DOHH2 (cell line): ENCODE data around the gene PLAGL1.

Experiments used
- H3F3A ChIP-seq: fragments of 200-600 bp; sonication (generic), shearing (Covaris generic); 2 replicates; pipeline ENCODE4 v1.6.0; 2016; ENCODE audit warnings: antibody characterized with exemption, mild to moderate bottlenecking; ENCODE audit not compliant: control insufficient read depth, insufficient read depth
- H3K27ac ChIP-seq: fragments of 200-600 bp; sonication (generic); 2 replicates; pipeline ENCODE4 v1.5.1; 2014; ENCODE audit warnings: low read depth, mild to moderate bottlenecking, low read length, moderate library complexity
- H3K27me3 ChIP-seq: fragments of 200-600 bp; sonication (generic); 2 replicates; pipeline ENCODE4 v1.6.1; 2014; ENCODE audit warnings: mild to moderate bottlenecking, low read length, mixed read lengths; ENCODE audit not compliant: control insufficient read depth
- H3K36me3 ChIP-seq: fragments of 200-600 bp; sonication (generic); 2 replicates; pipeline ENCODE4 v1.6.1; 2014; ENCODE audit warnings: mild to moderate bottlenecking, low read length, moderate library complexity, mixed read lengths; ENCODE audit not compliant: control insufficient read depth
- H3K4me1 ChIP-seq: fragments of 200-600 bp; sonication (generic); 2 replicates; pipeline ENCODE4 v1.6.1; 2014; ENCODE audit warnings: mild to moderate bottlenecking, low read length, mixed read lengths; ENCODE audit not compliant: control insufficient read depth
- H3K4me2 ChIP-seq: fragments of 200-600 bp; sonication (generic); 2 replicates; pipeline ENCODE4 v1.6.0; 2014; ENCODE audit warnings: mild to moderate bottlenecking, low read length, moderate library complexity
- H3K4me3 ChIP-seq: fragments of 200-600 bp; sonication (generic); 2 replicates; pipeline ENCODE4 v1.5.1; 2014; ENCODE audit warnings: mild to moderate bottlenecking, low read length, mixed read lengths
- H3K79me2 ChIP-seq: fragments of 200-600 bp; sonication (generic); 2 replicates; pipeline ENCODE4 v1.6.1; 2014; ENCODE audit warnings: mild to moderate bottlenecking, low read length, mixed read lengths; ENCODE audit not compliant: control insufficient read depth
- H3K9me2 ChIP-seq: fragments of 200-600 bp; sonication (generic); replicated peaks from 2 replicates; pipeline ENCODE4 v1.6.1; 2014; ENCODE audit warnings: mild to moderate bottlenecking, low read length, mixed read lengths; ENCODE audit not compliant: control insufficient read depth
- H3K9me3 ChIP-seq: fragments of 200-600 bp; sonication (generic); 2 replicates; pipeline ENCODE4 v1.6.1; 2014; ENCODE audit warnings: antibody characterized with exemption, low read length, mixed read lengths; ENCODE audit not compliant: control insufficient read depth, insufficient read depth
- H4K20me1 ChIP-seq: fragments of 200-600 bp; sonication (generic); 2 replicates; pipeline ENCODE4 v1.6.0; 2014; ENCODE audit warnings: low read depth, mild to moderate bottlenecking, antibody characterized with exemption, low read length, moderate library complexity; ENCODE audit not compliant: control insufficient read depth, insufficient read depth
- CTCF ChIP-seq: fragments of 200-600 bp; sonication (generic); IDR thresholded peaks from one replicate; pipeline ENCODE4 v1.5.1; 2014; ENCODE audit warnings: antibody characterized with exemption, mild to moderate bottlenecking, low read depth, low read length; ENCODE audit not compliant: poor library complexity, severe bottlenecking
- EZH2phosphoT487 ChIP-seq: fragments of 200-600 bp; sonication (generic); IDR thresholded peaks from 2 replicates; pipeline ENCODE4 v1.6.1; 2017; ENCODE audit warnings: borderline replicate concordance, mild to moderate bottlenecking, antibody characterized with exemption, low read length, moderate library complexity, mixed read lengths

Gene PLAGL1

GRCh38 chr6:144023216-144023615, 15.2 kb upstream of the PLAGL1 start:
- H3F3A ChIP-seq, result no peaks in the 10 kb centered on the region

GRCh38 chr6:144019929-144020328, 11.9 kb upstream of the PLAGL1 start:
- H3K4me3 ChIP-seq, result no peak overlapping the region
- TF ChIP-seq CTCF, result no peak
- no peak for TF ChIP-seq EZH2phosphoT487
- no peaks in the 10 kb centered on the region for H3K79me2 ChIP-seq
- no peak overlapping the region for H3K27ac ChIP-seq
- H3F3A ChIP-seq, result no peaks in the 10 kb centered on the region
- no peaks in the 10 kb centered on the region for H4K20me1 ChIP-seq
- no peaks in the 10 kb centered on the region for H3K27me3 ChIP-seq
- H3K9me3 ChIP-seq, result no peaks in the 10 kb centered on the region
- no peaks in the 10 kb centered on the region for H3K4me1 ChIP-seq
- no peaks in the 10 kb centered on the region for H3K36me3 ChIP-seq
- H3K9me2 ChIP-seq, result no peaks in the 10 kb centered on the region
- no peak overlapping the region for H3K4me2 ChIP-seq

More at GRCh38 chr6:144023216-144023615, 15.2 kb upstream of the PLAGL1 start:
- Histone ChIP-seq H3K9me3 (no peaks in the 10 kb centered on the region), H3K4me1 (no peaks in the 10 kb centered on the region), H3K27ac (no peak overlapping the region), H3K4me3 (no peak overlapping the region), H3K4me2 (no peak overlapping the region), H4K20me1 (no peaks in the 10 kb centered on the region), H3K9me2 (no peaks in the 10 kb centered on the region), H3K36me3 (no peaks in the 10 kb centered on the region), H3K79me2 (no peaks in the 10 kb centered on the region), H3K27me3 (no peaks in the 10 kb centered on the region)
- TF ChIP-seq CTCF (no peak), EZH2phosphoT487 (no peak)

- Histone ChIP-seq H3K4me3 (no peak overlapping the region), H3K9me2 (no peaks in the 10 kb centered on the region), H3K9me3 (no peaks in the 10 kb centered on the region), H3K27ac (no peak overlapping the region), H3F3A (no peaks in the 10 kb centered on the region), H3K4me2 (no peak overlapping the region), H3K4me1 (no peaks in the 10 kb centered on the region), H3K79me2 (no peaks in the 10 kb centered on the region), H3K27me3 (no peaks in the 10 kb centered on the region), H3K36me3 (no peaks in the 10 kb centered on the region), H4K20me1 (no peaks in the 10 kb centered on the region)
- no peak for TF ChIP-seq CTCF
- no peak for TF ChIP-seq EZH2phosphoT487
These were observed 9.4 kb upstream of the PLAGL1 start for GRCh38 chr6:144017166-144018094.
